GM12874 (cell line): ENCODE data around the gene EPGN.

Source experiments
- CTCF ChIP-seq: IDR thresholded peaks from 2 replicates; pipeline ENCODE4 v1.5.1; 2011; ENCODE audit warnings: low read depth, mild to moderate bottlenecking, control low read depth, low read length, moderate library complexity; ENCODE audit not compliant: insufficient read depth

Gene EPGN

GRCh38 chr4:74362347-74362746, 54.1 kb downstream of the EPGN start:
- TF ChIP-seq CTCF, result no peak

GRCh38 chr4:74364256-74364651, 56.0 kb downstream of the EPGN start:
- TF ChIP-seq CTCF, result no peak

- TF ChIP-seq CTCF, result no peak
Measured at GRCh38 chr4:74364652-74365491, 56.6 kb downstream of the EPGN start, which contains the start of gene EREG. Gene EREG, plus strand, starts transcription at chr4:74365145. Its CDS starts 164 bp downstream, at chr4:74365309.

GRCh38 chr4:74365761-74366160, 57.5 kb downstream of the EPGN start:
- no peak for TF ChIP-seq CTCF
